H1 (cell line): ENCODE measurements around the gene KRTAP10-4. TPM values are rescaled to one million over a fixed set of nuclear protein-coding genes. Genes with fewer than 3 reads are reported as not detected.

Source experiments
- CEBPB ChIP-seq: IDR thresholded peaks from 2 replicates; pipeline ENCODE4 v1.6.1; 2012; ENCODE audit warnings: low read depth, low read length
- FOSL1 ChIP-seq: IDR thresholded peaks from 2 replicates; pipeline ENCODE4 v1.6.1; 2011; ENCODE audit warnings: mild to moderate bottlenecking, low read depth, low read length, moderate library complexity; ENCODE audit not compliant: insufficient read depth
- HDAC6 ChIP-seq: IDR thresholded peaks from one replicate; pipeline ENCODE4 v1.7.1; 2012; ENCODE audit warnings: low read depth, mild to moderate bottlenecking, inconsistent platforms, low read length, moderate library complexity
- JUND ChIP-seq: IDR thresholded peaks from 2 replicates; pipeline ENCODE4 v1.6.1; 2011; ENCODE audit warnings: mild to moderate bottlenecking, improper control_type of control experiment, low read length
- RXRA ChIP-seq: IDR thresholded peaks from 2 replicates; pipeline ENCODE4 v1.6.1; 2011; ENCODE audit warnings: low read depth, mild to moderate bottlenecking, low read length, moderate library complexity; ENCODE audit not compliant: insufficient read depth
- polyA plus RNA-seq, 7 experiments: library from polyadenylated mRNA; depleted of rRNA in 3 of 7; stranded (reverse) in 5 of 7; unstranded in 2 of 7; fragments of >200 nt in 5 of 7; fragments of 200-250 nt in 2 of 7; gene quantifications; 1 replicate in 5 of 7; 2 replicates in 1 of 7; 4 replicates in 1 of 7; pipeline versions ENCODE4 v1.2.1 to v1.2.3, GENCODE V29; 2011 to 2013; ENCODE audit warnings: missing spikeins in 2 of 7, mixed read lengths in 2 of 7
- total RNA-seq: library from RNA; stranded (reverse); fragmentation: NEBNext Ultra II Directional; extraction: Animal tissue kit (Norgen Biotek cat#: 25700); gene quantifications from 2 replicates; pipeline ENCODE4 v1.2.1, GENCODE V29; 2021
- TF ChIP-seq, protein P1 (sequence below): IDR thresholded peaks from 2 replicates; pipeline ENCODE4 v1.6.1; 2012; ENCODE audit warnings: inconsistent platforms

The KRTAP10-4 gene
- total and polyA plus RNA-seq, 2 of the 8 experiments (the other 6 are each of a cell fraction or from before 2014, with no cell fraction given): not detected

GRCh38 chr21:44533121-44533890 is 40.2 kb upstream of the KRTAP10-4 start (continued):
- TF ChIP-seq RXRA: no peak
- TF ChIP-seq CEBPB: no peak
- TF ChIP-seq FOSL1: no peak
- TF ChIP-seq, protein P1, sequence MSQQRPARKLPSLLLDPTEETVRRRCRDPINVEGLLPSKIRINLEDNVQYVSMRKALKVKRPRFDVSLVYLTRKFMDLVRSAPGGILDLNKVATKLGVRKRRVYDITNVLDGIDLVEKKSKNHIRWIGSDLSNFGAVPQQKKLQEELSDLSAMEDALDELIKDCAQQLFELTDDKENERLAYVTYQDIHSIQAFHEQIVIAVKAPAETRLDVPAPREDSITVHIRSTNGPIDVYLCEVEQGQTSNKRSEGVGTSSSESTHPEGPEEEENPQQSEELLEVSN: no peak
- no peak for TF ChIP-seq HDAC6
- TF ChIP-seq JUND: no peak
